WTC11 (cell line): Measurements from ENCODE around the gene TBC1D14.

ENCODE experiments used
- TF ChIP-seq, protein P1 (sequence below): sonication (generic); formaldehyde crosslinking; IDR thresholded peaks from 2 replicates; pipeline ENCODE4 v1.8.0; 2022; ENCODE audit warnings: mild to moderate bottlenecking, missing genetic modification reagents
- TF ChIP-seq, protein P2 (sequence below): sonication (generic); formaldehyde crosslinking; IDR thresholded peaks from 2 replicates; pipeline ENCODE4 v1.8.1; 2022; ENCODE audit warnings: mild to moderate bottlenecking, missing genetic modification reagents, moderate library complexity, borderline replicate concordance

DNA sequence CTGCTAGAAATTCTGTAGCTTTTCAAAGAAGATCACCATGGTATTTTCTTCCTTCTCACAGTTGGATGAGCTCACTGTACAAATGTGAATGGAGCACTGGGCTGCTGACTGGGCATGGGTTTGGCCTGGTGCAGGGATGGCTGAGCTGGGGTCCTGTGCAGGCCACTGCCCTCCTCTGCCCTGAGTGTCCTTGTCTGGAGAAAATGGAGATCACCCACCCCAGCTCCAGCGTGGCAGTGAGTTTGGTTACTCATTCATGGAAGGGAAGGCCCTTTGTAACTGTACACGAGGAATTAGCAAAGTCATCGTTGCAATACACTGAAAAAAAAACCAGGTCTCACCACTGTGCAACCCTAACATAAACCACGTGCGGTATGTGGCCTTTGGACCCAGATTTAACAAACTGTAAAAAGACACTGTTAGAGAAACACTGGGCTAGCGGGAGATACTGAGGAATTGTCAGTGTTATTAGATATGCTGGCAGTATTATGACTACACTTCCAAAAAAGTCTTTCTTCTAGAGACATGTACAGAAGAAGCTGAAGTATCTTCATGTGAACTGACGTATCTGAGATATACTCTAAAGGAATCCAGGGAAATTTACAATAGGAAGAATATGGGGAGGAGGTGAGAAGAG, 16.1 kb upstream of the TBC1D14 start:
- TF ChIP-seq, protein P1, sequence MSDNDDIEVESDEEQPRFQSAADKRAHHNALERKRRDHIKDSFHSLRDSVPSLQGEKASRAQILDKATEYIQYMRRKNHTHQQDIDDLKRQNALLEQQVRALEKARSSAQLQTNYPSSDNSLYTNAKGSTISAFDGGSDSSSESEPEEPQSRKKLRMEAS, result no peak
- TF ChIP-seq, protein P2, sequence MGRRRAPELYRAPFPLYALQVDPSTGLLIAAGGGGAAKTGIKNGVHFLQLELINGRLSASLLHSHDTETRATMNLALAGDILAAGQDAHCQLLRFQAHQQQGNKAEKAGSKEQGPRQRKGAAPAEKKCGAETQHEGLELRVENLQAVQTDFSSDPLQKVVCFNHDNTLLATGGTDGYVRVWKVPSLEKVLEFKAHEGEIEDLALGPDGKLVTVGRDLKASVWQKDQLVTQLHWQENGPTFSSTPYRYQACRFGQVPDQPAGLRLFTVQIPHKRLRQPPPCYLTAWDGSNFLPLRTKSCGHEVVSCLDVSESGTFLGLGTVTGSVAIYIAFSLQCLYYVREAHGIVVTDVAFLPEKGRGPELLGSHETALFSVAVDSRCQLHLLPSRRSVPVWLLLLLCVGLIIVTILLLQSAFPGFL (CRISPR knock-in tag), result no peak
